Stimulated activated CD8-positive, alpha-beta memory T cell treated with anti-CD3 and anti-CD28 coated beads, Interleukin-4, amount 100 ng/mL, for 24 hours (primary cell): ENCODE results near the gene SMIM34.
"Not testable (repeated sequence)": the region's sequence is repeated elsewhere in the genome, so short reads cannot be mapped to it uniquely, and the experiment has no call there.

Experiments
- DNase-seq: peaks from one replicate; pipeline ENCODE4 v3.0.0-alpha.2; 2020; ENCODE audit warnings: low read depth

The SMIM34 gene, protein sequence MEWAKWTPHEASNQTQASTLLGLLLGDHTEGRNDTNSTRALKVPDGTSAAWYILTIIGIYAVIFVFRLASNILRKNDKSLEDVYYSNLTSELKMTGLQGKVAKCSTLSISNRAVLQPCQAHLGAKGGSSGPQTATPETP

GRCh38 chr21:34423805-34424204 is at the start of gene SMIM34:
SMIM34 (minus strand) TSS chr21:34423951; CDS start chr21:34423839, 112 bp downstream.
- not testable (repeated sequence) for DNase-seq

- not testable (repeated sequence) for DNase-seq
Observed at GRCh38 chr21:34467333-34467732, 43.6 kb upstream of the SMIM34 start.

- not testable (repeated sequence) for DNase-seq
Observed at GRCh38 chr21:34459426-34459825, 35.7 kb upstream of the SMIM34 start.

DNA sequence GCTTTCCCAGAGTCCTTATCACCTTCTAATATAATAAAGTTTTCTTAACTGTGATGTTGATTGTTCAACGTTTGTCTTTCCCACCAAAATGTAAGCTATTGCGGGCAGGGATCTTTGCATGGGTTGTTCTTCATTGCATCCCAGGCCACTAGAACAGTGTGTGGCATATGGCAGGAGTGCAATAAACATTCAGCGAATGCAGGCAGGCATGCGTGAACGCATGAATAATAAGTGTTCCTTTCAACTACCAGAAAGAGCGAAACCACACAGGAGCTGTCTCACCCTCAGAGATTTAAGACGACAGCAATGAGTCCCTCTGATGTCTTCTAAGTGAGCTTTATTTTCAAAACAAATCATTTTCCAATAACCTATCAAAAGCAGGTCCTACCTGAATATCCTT is 34.5 kb upstream of the SMIM34 start:
- DNase-seq: not testable (repeated sequence)

GRCh38 chr21:34456180-34456579 is 32.4 kb upstream of the SMIM34 start:
- DNase-seq: not testable (repeated sequence)

DNA sequence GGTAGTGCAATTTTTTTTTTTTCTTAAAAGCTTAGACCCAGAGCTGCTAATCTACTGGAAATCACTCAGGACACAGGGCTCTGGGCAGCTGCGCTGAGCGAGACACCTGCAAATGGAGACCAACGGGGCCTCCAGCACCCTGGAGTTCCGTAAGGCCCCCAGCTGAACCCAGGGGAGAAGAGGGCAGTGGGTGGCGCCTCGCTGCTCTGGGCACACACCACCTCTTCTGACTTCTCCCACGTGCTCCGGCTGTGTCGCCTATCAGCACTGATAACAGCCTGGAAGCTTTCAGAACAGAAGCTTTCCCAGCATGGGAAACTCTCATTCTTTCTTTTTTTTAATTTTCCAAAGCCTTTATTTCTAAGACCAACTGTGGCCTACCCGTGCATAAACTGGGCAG is 31.9 kb upstream of the SMIM34 start:
- not testable (repeated sequence) for DNase-seq

- DNase-seq: not testable (repeated sequence)
Observed at GRCh38 chr21:34447018-34447417, 23.3 kb upstream of the SMIM34 start.

DNA sequence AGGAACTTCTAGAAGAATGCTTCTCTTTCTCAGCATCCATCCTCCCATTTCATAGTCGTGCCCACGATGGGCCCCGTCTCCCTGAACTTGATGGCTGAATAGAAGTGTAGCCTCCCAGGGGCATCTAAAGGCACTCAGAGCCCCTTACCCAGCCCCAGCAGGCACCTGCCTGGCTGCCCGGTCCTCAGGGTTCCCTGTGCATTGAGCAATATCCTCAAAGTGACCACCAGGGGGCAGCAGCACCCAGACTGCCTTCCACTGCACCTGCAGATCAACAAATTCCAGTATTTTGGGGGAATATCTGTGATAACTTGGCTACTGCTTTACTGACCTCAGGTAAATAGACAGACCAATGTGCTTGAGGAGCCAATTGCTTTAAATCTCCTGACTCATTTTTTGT is 19.7 kb upstream of the SMIM34 start:
- not testable (repeated sequence) for DNase-seq

DNA sequence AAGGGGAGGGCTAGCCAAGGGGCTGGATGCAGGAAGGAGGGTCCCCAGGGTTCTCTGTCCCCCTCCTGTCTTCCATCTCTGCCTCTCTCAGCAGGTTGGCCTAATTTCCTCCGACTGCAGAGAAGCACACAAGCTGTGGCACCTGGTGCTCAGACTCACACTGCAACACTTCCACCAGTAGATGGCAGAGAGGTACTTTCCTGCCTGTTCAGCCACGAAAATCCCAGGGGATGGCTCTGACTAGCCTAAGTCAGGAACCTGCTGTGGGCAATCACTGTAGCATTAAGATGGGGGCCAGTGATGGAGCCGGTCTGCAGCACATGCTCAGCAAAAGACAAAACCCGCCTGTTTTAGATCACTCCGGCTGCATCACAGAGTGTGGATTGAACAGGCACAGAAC is 6.0 kb upstream of the SMIM34 start:
- not testable (repeated sequence) for DNase-seq

- not testable (repeated sequence) for DNase-seq
Observed at GRCh38 chr21:34428441-34428840, 4.7 kb upstream of the SMIM34 start.

DNA sequence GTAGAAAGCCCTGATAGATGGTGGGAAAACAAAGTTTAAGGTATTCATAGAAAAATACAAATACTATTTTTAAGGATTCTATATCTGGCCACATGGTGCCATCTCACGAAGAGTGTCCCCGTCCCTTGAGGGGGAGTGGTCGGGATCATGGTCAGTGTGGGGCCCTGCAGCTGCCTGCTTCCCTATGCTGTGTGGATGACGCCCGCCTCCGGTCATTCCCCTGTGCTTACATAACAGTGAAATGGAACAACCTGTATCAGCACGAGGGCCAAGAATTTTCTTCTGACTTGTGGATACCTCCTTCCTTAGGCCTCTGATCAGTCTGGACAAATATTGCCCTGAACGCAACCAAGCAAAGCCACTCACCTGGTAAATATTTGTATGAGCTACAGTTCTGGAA is 3.6 kb upstream of the SMIM34 start:
- DNase-seq: not testable (repeated sequence)

DNA sequence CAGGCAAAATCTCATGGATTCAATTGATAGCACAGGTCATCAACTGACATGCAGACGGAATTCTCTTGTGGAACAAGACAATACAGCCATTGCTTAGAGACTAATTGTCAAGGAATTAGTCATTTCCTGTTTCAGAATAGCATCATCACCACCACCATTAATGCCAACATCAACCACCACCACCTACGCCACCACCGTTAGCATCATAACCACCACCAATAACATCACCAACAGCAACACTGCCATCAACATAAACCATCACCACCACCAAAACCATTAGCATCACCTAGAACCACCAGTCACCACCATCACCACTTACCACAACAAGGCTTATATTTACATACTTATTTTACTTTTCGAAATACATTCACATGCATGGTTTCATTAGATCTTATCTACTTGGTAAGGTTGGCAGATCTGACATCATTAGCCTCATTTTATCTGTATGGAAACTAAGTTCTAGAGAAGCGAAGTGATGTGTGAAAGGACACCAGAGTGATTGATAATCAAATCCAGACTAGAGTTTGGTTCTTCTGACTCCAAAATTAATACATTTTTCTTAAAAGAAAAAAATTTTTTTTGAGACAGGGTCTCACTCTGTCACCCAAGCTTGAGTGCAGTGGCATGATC is 6.2 kb downstream of the SMIM34 start:
- DNase-seq: not testable (repeated sequence)

- DNase-seq: not testable (repeated sequence)
Observed at GRCh38 chr21:34407294-34407693, 16.5 kb downstream of the SMIM34 start.

DNA sequence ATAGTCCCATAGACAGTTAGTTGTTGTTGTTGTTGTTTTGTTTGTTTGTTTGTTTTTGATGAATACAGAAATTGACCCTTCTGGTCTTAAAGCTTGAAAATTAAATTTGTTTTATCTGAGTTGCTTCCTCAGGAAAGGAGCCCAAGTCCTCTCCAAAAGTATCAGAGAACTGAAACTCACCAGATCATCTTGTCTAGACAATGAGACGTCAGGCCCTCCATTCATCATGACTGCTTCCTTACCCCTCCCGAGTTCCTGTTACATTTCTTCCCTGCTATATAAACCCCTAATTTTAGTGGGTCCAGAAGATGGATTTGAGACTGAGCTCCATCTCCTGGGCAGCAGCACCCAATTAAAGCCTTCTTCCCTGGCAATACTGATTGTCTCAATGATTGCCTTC is 17.1 kb downstream of the SMIM34 start:
- DNase-seq: not testable (repeated sequence)

DNA sequence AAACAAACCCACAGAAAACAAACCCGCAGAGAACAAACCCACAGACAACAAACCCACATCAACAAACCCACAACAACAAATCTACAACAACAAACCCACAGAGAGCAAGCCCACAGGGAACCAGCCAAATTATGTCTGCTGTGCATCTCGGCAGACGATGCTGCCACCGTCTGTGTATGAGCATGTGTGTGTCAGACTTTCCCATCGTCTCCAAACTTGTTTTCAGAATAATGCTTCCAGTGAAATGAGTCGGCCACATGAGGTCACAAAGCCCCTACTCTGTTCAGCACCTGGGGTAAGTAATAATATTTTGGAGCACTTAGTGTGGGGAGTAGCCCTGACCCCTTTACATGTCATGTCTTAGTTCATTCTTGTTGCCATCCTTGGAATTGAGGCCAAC is 17.6 kb downstream of the SMIM34 start:
- not testable (repeated sequence) for DNase-seq

DNA sequence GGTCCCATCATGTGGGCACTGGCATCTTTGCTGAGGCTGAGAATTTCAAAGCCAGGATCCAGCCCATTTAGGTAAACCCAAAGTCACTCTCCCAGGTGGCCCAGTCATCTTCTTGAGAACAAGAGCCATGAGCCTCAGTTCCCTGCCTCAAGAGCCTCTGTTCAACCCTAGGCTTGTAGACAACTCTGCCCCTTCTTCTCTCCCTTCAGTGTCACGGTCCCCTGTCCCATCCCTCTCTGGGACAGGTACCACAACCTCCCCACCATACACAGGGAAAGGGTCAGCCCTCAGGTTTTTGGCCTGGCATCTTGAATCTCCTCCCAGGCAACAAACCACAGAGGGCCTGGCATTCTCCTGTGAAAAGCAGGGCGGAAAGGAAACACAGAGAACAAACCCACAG is 18.1 kb downstream of the SMIM34 start:
- not testable (repeated sequence) for DNase-seq

DNA sequence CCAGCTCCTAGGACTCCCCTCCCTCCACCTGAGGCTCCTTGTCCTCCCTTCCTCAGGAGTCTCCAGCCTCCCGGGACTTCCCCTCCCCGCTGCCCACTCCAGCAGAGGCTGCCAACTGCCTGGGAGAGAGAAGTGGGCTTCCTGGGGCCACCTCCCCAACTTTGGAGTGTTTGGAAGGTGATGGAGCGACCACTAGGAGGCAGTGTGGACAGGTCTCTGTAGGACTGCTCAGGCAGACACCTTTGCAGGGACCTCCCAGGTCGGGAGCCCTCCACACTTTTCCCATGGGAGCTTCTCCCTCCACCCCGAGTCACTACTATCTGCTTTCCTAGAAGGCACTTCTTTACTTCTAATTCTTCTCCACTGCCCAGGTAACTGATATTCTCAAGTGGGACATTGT is 19.0 kb downstream of the SMIM34 start:
- DNase-seq: not testable (repeated sequence)

DNA sequence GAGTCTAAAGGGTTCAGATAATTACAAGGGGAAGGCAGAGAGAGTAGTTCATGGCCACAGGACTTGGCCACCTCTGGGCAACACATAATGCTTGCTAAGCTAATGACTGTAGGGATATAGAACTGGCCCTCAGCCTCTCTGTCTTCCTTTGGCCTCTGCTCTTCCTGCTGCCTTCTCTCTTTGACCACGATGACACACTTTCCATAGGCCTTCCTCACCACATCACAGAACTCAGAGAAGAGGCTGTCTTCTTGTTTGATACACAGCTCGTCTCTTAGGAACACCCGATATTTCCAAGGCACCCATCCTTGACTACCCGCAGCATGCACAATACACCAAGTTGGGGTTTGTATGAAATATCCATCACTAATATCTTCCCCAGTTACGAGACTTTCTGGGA is 23.2 kb downstream of the SMIM34 start:
- not testable (repeated sequence) for DNase-seq

GRCh38 chr21:34383724-34384415 is 39.9 kb downstream of the SMIM34 start:
- DNase-seq: not testable (repeated sequence)

GRCh38 chr21:34383138-34383537 is 40.6 kb downstream of the SMIM34 start:
- not testable (repeated sequence) for DNase-seq

GRCh38 chr21:34375619-34375972 is 48.2 kb downstream of the SMIM34 start:
- not testable (repeated sequence) for DNase-seq

DNA sequence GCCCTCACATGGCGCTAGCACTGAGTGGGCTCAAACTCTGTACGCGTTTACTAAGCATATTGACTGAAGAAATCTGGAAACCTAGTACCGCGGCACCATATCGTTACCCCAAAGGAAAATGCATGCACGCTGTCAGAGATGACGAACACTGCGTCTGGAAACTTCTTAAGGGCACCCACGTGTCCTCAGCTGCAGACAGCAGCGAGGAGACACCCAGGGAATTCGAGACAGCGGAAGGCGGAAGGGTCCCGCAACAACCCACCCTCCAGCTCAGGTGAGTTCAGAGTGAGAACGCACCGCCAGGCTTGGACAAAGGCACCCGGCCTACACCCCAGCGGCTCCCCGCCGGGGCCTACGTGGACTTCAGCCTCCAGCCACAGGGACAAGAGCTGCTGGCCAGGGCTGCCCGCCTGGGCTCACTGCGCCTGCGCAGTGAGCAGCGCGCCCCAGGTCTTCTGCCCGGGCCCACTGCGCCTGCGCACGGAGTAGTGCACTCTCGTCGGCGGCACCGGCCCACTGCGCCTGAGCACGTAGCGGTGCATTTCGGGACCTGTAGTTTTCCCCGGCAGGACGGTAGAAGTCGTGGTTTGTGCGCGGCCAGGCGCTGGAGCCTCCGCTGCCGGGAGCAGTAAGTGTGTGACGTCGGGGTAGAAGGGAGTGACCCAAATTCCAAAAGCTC is 48.7 kb downstream of the SMIM34 start, which contains the start of gene SMIM11:
Gene SMIM11 (plus strand): TSS at position 568 of the 679 bp plus-strand sequence. CDS start 3,998 bp downstream, outside the sequence.
- DNase-seq: not testable (repeated sequence)
